ENCODE results near the gene SMCHD1.
"Not testable (repeated sequence)": the region's sequence is repeated elsewhere in the genome, so short reads cannot be mapped to it uniquely, and the experiment has no call there.

Gene SMCHD1

DNA sequence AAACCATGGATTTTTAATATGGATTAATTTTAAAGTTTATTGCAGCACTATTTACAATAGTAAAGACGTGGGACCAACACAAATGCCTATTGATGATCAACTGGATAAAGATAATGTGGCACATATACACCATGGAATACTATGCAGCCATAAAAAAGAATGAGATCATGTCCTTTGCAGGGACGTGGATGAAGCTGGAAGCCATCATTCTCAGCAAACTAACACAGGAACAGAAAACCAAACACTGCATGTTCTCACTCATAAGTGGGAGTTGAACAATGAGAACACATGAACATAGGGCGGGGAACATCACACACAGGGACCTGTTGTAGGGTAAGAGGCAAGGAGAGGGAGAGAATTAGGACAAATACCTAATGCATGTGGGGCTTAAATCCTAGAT is 5.3 kb downstream of the SMCHD1 start:
- not testable (repeated sequence) for DNase-seq

DNA sequence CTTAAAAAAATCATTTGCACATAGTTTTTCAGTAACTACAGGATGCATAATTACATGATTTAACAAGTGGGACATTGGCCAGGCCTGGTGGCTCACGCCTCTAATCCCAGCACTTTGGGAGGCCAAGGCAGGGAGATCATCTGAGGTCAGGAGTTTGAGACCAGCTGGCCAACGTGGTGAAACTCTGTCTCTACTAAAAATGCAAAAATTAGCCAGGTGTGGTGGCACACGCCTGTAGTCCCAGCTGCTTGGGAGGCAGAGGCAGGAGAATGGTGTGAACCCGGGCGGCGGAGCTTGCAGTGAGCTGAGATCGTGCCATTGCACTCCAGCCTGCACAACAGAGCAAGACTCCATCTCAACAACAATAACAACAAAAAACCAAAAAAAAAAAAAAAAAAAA is 6.8 kb downstream of the SMCHD1 start:
- DNase-seq = not testable (repeated sequence)

GRCh38 chr18:2662990-2663389 is 7.5 kb downstream of the SMCHD1 start:
- no peak for DNase-seq

DNA sequence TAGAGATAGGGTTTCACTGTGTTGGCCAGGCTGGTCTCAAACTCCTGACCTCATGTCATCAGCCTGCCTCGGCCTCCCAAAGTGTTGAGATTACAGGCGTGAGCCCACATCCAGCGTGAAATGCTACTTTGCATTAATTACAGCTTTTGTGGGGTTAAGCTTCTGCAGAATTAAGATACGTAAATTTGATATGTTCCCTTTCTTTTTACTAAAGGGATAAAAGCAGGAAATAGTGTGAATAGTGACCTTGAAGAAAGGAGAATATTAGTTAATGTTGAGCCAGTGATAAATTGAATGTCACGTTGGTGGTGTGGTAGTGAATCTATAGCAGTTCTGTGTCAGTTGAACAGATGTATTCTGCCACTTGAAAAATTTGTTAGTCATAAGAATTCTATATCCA is 16.9 kb downstream of the SMCHD1 start:
- DNase-seq = no peak

- DNase-seq = no peak
Observed at GRCh38 chr18:2672872-2673271, 17.3 kb downstream of the SMCHD1 start.

DNA sequence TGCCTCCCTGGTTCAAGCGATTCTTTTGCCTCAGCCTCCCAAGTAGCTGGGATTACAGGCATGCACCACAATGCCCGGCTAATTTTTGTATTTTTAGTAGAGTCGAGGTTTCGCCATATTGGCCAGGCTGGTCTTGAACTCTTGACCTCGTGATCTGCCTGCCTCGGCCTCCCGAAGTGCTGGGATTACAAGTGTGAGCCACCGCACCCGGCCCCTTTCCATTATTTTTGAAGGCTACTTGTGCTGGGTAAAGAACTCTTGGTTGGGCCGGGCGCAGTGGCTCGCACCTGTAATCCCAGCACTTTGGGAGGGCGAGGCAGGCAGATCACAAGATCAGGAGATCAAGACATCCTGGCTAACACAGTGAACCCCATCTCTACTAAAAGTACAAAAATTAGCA is 23.4 kb downstream of the SMCHD1 start:
- DNase-seq = not testable (repeated sequence)

DNA sequence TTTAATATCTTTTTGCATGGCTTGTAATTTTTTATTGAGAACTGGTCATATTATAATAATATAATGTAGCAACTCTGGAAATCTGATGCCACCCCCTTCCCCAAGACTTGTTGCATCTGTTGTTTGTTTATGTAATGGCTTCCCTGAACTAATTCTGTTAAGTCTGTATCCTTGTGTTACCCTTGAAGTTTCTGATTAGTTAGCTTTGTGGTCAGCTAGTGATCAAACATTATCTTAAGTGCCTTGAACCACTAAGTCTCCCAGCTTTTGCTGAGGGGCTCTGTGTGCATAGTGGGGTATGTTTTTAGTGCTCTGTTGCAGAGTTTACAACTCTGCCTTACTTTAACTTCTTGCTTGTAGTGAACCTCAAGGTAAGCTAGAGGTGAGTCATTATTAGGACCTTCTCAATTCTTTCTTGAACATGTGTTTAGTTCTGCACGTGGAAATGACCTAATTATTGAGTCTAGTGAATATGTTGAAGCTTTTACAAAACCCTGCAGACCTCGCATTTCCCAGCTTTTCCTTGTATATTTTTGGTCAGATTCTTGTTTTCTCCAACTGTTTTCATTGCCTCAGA is 24.8 kb downstream of the SMCHD1 start:
- DNase-seq = peak; percentile 22

- DNase-seq = peak; percentile 44
Observed at GRCh38 chr18:2681993-2682603, 26.6 kb downstream of the SMCHD1 start.

DNA sequence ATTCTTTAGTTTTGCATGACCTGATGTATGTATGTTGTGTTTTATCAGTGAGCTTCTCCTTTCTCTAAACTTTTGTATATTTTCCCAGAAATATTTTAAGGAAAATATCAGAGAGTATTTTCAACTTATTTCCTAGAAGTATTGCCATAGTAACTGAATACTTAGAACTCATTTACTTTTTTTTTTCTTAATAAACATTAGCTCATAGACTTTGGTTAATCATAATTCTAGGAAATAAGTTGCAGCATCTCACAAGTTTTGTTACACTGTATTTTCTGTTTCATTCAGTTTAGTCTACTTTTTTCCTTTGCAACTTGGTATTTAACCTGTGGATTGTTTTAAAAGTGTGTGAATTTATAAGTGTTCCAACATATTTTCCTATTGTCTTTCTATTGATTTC is 27.5 kb downstream of the SMCHD1 start:
- DNase-seq = peak; percentile 79

GRCh38 chr18:2686349-2686968 is 30.9 kb downstream of the SMCHD1 start:
- no peak for DNase-seq

GRCh38 chr18:2687390-2688001 is 32.0 kb downstream of the SMCHD1 start:
- no peak for DNase-seq

DNA sequence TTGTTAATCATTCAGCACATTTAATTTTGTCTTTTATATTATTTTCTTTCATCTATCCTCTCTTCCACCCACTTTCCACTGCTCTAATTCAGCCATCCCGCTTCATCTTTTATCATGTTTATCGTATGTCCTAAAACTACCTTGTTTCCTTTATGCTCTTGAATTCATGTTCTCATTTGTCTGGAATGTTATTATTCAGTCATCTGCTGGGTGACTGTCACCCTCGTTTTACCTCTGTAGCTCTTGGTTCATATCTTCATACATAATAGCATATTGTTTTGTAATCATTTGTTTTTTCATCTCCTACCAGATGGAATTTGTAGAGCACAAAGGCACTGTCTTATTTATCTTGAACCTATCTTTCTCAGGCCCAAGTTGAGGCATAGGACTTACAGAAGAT is 37.0 kb downstream of the SMCHD1 start:
- DNase-seq = no peak

DNA sequence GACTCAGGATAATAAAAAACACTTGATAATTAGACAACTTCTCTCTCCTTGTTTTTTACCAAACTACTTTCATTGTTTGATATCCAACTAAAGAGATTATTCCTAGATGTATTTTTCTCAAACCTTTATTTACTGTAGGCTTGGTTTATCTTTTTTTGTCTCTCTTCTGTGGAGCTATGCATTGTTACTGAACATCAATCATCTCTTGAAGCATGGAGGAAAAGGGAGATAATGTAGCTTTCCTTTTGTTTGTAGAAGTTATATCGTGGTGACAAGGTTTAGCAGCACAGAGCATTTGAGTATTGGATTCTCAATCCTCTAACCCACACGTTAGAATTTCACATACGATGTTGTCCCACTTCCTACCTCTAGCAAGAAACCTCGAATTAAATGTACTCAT is 41.7 kb downstream of the SMCHD1 start:
- DNase-seq = no peak

- no peak for DNase-seq
Observed at GRCh38 chr18:2699001-2699400, 43.5 kb downstream of the SMCHD1 start.

- DNase-seq = peak; percentile 22
Observed at GRCh38 chr18:2704541-2704940, 49.0 kb downstream of the SMCHD1 start.

GRCh38 chr18:2706903-2707302 is 51.4 kb downstream of the SMCHD1 start:
- peak; percentile 92 for DNase-seq

GRCh38 chr18:2707551-2708168 is 52.1 kb downstream of the SMCHD1 start:
- no peak for DNase-seq

DNA sequence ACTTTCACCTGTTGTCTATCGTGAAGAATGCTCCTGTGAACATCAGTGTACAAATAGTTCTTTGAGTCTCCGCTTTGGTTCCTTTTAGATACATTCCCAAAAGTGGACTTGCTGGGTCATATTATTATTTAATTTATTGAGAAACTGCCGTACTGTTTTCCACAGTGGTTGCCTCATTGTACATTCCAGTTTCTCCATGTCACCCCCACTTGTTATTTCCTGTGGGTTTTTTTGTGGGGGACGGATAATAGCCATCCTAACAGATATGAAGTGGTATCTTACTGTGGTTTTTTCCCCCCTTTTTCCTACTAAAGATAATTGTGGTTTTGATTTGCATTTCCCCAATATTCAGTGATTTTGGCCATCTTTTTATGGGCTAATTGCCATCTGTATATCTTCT is 53.8 kb downstream of the SMCHD1 start:
- DNase-seq = no peak

- peak; percentile 28 for DNase-seq
Observed at GRCh38 chr18:2714140-2714539, 58.6 kb downstream of the SMCHD1 start.

- no peak for DNase-seq
Observed at GRCh38 chr18:2715990-2716389, 60.5 kb downstream of the SMCHD1 start.

- DNase-seq = no peak
Observed at GRCh38 chr18:2716394-2717326, 61.1 kb downstream of the SMCHD1 start.

DNA sequence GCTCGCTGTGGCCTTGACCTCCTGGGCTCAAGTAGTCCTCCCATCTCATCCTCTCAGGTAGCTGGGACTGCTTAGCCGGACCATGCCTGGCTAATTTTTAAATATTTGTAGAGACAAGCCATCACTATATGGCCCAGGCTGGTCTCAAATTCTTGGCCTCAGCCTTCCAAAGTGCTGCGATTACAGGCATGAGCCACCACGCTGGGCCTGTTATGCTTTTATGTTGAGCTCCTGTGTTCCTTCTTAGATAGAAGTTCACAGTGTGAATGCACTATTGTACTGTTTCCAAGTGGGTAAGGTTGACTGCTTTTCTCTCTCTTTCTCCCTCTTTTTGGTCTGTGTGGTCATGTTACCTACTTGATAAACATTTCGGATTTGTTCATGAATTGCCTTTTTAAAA is 61.9 kb downstream of the SMCHD1 start:
- DNase-seq = no peak

DNA sequence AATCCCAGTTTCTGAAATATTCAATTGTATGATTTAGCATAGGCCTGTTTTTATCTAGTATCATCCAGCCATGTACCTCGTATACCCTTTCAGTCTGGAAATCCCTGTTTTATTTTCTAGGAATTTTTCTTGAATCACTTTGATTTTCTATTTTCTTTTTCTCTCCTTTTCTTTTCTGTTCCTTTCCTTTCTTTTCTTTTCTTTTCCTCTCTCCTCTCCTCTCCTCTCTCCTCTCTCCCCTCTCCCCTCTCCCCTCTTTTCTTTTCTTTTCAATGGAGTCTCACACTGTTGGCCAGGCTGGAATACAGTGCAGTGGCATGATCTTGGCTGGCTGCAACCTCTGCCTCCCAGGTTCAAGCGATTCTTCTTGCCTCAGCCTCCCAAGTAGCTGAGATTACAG is 63.5 kb downstream of the SMCHD1 start:
- no peak for DNase-seq

All from OCI-M1 (cell line).